Gastrocnemius medialis (tissue), 4 donors: ENCODE data around the gene TENM3.

Experiments used
- POLR2A ChIP-seq, 2 donors: fragments of 450-650 bp; IDR thresholded peaks; one replicate each; pipeline ENCODE4 v1.6.1; 2017; ENCODE audit warnings: antibody characterized with exemption in 2 of 2, mild to moderate bottlenecking in 2 of 2, moderate library complexity in 2 of 2
- TF ChIP-seq, protein P1 (sequence below), 5 experiments: fragments of 450-650 bp in 3 of 5; fragments of 200-600 bp in 2 of 5; sonication (generic) in 2 of 5; IDR thresholded peaks in 4 of 5; conservative IDR thresholded peaks in 1 of 5; 1 replicate in 4 of 5; 2 replicates in 1 of 5; pipeline ENCODE4 v1.5.1; 2016 to 2019; ENCODE audit warnings: antibody characterized with exemption in 5 of 5, mild to moderate bottlenecking in 3 of 5, moderate library complexity in 3 of 5

DNA sequence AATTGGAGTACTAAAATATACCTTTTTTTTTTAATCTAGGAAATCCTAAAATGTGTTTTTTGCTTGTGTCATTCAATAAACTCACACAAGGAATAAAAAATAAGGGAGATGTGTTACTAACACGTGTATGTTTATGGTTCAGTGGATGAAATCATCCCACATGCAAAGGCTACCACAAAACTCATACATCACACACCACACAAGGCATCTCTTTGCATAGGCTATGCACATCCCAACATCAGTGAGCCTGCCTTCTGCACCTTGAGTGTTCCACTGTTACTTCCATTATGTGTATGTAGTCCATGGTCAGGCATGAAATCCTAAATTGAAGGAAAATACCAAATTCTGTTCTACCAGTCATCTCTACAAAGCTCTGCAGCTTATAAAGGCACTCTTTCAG, 460.9 kb downstream of the TENM3 start:
- no peak for TF ChIP-seq POLR2A (IDR thresholded peaks at IDR 0.05)
- TF ChIP-seq, protein P1, sequence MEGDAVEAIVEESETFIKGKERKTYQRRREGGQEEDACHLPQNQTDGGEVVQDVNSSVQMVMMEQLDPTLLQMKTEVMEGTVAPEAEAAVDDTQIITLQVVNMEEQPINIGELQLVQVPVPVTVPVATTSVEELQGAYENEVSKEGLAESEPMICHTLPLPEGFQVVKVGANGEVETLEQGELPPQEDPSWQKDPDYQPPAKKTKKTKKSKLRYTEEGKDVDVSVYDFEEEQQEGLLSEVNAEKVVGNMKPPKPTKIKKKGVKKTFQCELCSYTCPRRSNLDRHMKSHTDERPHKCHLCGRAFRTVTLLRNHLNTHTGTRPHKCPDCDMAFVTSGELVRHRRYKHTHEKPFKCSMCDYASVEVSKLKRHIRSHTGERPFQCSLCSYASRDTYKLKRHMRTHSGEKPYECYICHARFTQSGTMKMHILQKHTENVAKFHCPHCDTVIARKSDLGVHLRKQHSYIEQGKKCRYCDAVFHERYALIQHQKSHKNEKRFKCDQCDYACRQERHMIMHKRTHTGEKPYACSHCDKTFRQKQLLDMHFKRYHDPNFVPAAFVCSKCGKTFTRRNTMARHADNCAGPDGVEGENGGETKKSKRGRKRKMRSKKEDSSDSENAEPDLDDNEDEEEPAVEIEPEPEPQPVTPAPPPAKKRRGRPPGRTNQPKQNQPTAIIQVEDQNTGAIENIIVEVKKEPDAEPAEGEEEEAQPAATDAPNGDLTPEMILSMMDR (IDR thresholded peaks at IDR 0.05 in 4 of 5, conservative IDR thresholded peaks at IDR 0.05 in 1 of 5): no peak
